ENCODE measurements around the gene TMEM170A.
"Not testable (repeated sequence)": the region's sequence is repeated elsewhere in the genome, so short reads cannot be mapped to it uniquely, and the experiment has no call there.

Gene TMEM170A

DNA sequence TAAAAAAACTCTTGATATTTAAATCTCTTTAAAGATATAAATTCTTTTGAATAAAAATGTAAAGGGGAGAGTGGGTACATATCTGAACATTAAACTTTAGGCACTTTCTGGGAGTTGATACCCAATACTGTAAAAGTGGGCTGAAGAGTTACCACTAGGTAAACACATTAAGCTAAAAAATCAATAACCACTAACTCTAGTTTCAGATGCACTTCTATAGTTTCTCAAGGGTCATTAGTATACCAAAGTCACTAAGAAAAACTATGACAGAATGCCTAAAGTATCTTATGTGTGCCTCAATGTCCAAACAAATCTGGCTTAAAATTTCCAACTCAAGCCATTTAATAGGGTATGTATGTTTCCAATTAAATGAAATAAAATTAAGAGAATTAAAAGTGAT, 18.1 kb downstream of the TMEM170A start:
- no peak for FAIRE-seq

DNA sequence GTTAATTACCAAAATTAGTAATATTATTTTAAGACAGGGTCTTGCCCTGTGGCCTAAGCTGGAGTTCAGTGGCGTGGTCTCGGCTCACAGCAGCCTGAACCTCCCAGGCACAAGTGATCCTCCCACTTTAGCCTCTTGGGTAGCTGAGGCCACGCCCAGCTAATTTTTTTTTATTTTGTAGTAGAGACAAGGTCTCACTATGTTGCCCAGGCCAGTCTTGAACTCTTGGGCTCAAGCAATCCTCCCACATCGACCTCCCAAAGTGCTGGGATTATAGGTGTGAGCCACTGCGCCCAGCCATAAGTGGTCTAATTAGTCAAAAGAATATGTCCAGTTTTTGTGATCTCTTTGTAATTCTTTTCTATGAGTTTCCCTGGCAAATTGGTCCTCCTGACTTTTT, 19.2 kb downstream of the TMEM170A start:
- no peak for FAIRE-seq

DNA sequence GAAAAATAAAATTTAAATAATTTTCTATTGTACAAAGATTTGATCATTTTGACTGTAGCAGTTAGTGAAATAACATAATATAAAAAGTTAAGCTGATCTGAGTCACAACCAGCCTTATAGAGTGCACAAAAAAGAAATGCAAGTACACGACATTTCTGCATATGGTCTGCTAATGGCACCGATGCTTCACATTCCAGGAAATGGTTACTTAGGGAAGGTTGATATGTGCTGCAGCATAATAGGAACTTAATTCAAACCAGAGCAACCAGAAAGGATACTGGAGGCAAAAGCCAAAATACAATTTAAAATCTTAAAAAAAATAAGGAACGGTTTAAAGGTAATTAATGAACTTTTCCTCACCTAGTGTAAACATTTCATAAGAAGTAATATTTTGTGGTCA, 21.2 kb downstream of the TMEM170A start:
- FAIRE-seq = no peak

DNA sequence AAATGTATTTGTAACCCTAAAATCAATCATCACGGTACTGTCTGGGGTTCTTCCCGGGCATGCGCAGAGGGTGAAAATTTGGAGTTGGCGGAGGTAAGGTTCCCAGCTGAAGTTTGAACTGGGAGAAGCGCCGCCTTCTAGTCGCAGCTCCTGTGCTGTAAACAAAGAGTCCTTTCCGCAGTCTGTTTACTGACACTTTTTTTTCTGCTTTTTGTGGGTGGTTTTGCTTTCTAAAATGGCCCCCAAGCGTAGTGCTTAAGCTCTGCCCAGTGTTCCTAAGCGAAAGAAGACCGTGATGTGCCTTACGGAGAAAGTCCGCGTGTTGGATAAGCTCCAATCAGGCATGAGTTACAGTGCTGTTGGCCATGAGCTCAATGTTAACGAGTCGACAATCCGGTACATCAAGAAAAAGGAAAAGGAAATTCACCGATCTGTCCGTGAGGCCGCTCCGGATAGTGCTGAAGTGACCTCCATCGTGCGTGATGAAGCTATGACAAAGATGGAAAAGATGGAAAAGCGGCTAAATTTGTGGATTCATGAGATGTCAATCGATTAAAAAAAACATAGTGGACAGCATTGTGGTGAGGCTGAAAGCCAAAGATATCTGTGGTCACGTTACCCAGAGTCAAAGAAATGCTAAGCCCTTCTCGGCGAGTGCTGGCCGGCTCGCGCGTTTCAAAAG, 30.6 kb downstream of the TMEM170A start:
- no peak for FAIRE-seq

DNA sequence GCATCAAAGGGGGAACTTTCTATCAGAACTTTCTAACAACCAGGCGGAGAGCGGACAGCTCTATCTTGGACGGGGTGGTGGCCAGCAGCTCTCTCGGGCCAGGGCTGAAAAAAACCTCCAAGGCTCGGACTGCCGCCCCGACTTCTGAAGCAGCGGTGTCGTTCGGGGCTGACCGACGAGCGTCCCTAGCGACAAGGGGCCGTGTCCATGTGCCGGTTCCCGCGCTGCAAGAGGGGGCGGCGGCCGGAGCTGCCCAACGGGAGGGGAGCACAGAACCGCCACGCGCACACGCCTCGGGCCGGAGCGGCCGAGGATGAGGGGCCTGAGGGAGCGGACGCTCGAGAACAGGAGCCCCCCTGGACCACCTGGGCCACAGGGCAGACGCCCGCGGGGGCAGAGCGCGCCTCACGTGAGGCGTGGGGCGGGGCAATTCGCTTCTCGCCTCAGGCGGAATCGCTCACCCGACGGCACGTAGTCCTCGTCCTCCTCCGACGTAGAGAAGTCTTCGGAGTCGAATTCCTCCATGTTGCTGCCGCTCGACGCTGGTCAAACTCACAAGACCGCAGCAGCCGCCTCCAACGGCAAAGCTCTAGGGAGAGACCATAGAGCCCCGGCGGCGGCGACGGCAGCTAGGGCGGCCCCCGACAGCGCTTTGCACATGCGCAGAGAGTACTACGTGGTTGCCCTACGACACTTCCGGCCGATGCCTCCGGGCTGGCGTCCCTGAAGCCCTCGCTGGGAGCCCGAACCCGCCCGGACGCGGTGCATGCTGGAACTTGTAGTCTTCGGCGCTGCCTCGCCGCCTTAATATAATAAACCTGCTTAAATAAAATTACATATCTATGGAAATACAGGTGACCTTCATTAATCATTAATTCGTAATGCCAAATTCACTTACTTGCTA, 31.4 kb downstream of the TMEM170A start, which contains the start of gene CFDP1:
Gene CFDP1, minus strand, starts transcription at position 676 of the 904 bp plus-strand sequence. Its CDS starts 151 bp downstream, at position 525.
- no peak for FAIRE-seq

DNA sequence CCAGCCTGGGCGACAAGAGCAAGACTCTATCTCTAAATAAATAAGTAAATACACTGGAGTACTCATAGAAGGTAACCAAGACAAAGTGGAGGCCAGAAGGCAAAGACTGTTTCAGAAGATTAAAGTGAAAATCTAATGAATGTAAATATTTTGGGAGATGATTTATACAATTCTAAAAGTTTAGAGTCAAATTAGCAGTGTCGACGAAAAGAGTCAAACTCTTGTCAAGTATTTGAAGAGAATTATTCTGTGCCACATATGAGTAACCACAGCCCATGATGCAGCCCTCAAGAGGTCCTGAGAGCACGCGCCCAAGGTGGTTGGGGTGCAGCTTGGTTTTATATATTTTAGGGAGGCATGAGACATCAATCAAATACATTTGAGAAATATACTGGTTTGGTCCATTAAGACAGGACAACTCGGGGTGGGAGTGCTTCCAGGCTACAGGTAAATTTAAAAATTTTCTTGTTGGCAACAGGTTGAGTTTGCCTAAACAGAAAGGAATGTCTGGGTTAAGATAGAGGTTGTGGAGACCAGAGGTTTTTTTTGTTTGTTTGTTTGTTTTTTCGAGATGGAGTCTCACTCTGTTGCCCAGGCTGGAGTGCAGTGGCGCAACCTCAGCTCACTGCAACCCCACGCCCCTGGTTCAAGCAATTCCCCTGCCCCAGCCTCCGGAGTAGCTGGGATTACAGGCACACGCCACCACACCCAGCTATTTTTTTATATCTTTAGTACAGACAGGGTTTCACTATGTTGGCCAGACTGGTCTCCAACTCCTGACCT, 34.7 kb downstream of the TMEM170A start:
- FAIRE-seq = no peak

DNA sequence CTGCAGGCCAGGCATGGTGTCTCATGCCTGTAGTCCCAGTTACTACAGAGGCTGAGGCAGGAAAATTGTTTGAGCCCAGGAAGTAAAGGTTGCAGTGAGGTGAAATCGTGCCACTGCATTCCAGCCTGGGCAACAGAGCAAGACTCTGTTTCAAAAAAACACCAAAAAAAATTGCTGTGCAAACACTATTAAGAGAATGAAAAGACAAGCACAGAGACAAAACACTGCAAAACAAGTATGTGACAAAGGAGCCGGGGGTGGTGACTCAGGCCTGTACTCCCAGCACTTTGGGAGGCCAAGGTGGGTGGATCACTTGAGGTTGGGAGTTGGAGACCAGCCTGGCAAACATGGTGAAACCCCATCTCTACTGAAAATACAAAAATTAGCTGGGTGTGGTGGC, 38.0 kb downstream of the TMEM170A start:
- FAIRE-seq = not testable (repeated sequence)

DNA sequence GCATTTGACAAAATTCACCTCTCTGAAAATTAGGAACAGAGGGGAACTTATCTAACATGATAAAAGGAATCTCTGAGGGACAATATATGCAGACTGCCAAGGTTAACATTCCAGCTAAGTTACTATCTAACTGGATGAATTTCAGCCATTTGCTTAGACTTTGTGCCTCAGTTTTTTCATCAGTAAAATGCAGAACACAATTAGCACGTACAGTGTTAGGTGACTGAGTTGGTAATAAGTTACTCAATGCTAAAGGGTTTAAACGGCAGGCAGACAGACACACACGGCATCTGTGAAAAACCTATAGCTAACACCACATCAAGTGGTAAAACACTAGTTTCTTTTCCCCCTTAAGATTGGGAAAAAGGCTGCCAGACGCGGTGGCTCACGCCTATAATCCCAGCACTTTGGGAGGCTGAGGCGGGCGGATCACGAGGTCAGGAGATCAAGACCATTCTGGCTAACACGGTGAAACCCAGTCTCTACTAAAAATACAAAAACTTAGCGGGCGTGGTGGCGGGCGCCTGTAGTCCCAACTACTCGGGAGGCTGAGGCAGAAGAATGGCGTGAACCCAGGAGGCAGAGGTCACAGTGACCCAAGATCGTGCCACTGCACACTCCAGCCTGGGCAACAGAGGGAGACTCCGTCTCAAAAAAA, 40.3 kb downstream of the TMEM170A start:
- not testable (repeated sequence) for FAIRE-seq

DNA sequence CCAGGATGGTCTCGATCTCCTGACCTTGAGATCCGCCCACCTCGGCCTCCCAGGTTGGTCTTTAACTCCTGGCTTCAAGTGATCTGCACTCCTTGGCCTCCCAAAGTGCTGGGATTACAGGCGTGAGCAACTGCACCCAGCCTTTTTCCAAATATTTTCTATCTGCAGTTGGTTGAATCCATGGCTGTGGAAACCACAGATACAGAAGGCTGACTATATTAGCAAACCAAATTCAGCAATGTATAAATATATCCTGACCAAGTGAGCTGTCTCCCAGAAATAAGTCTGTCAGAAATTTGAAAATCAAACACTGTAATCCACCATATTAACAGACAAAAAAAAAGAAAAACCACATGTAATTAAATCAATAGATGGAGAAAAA, 40.8 kb downstream of the TMEM170A start:
- no peak for FAIRE-seq

DNA sequence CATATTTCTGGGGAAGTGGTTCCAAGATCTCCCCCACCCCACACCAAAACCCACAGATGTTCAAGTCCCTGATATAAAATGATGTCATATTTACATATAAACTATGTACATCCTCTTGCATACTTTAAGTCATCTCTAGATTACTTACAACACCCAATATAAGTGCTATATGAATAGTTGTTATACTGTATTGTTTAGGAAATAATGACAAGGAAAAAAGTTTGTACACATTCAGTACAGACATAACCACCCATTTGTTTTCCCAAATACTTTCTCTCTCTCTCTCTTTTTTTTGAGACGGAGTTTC, 42.7 kb downstream of the TMEM170A start:
- FAIRE-seq = no peak

DNA sequence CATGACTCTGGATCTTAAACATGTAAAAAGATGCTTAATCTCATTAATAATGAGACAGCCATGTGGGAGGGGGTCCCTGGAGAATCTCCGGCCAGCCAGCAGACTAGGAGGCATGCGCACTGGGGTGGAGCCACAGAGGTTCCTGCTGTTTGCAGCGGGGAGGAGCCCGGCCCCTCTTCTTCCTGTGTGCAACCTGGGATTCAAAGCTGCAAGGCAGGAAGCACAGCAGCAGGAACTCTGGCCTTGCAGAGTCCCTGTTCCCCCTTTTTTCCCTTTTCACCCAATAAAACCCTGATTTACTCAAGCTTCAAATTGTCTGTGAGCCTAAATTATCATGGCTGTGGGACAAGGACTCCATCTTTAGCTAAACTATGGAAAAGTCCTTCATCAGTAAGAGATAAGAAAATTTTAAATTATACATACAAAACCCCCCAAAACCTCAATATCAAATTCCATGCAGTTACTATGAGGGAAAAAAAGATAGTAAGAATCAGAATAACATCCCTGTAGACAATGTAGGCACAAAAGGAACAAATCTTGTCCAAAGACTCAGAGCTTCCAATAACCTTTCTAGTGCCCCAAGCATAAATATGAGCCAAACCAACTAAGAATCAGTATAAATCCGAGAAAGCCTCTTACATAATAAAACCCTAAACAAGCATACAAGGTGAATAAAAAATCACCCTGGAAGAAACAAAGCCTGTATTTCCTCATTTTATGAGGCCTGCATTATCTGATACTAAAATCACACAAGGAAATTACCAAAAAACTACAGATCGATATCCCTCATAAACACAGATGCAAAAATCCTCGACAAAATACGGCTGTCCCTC, 43.3 kb downstream of the TMEM170A start:
- FAIRE-seq = no peak

DNA sequence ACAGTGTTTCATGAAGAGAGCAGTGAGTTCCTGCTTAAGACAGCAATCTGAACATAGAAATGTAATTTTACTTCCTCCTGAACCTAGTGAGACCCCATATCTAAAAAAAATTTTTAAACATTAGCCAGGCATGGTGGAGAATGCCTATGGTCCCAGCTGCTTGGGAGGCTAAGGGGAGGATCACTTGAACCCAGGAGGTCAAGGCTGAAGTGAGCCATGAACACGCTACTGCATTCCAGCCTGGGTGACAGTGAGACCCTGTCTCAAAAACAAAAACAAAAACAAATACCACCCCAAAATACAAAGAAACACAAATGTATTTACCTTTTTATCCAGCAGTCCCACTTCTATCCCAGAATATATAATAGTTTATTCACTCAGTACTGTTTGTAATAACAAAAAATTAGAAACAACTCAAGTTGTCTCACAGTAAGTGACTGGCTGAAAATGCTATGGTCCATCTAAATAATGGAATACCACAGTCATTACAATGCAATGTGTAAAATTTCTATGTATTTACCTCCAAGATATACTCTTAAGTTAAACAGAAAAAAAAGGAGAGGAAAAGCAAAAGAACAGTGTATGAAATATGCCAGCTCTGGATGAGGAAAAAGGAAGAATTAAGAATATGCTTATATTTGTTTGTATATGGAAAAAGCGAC, 47.5 kb downstream of the TMEM170A start:
- FAIRE-seq = no peak

DNA sequence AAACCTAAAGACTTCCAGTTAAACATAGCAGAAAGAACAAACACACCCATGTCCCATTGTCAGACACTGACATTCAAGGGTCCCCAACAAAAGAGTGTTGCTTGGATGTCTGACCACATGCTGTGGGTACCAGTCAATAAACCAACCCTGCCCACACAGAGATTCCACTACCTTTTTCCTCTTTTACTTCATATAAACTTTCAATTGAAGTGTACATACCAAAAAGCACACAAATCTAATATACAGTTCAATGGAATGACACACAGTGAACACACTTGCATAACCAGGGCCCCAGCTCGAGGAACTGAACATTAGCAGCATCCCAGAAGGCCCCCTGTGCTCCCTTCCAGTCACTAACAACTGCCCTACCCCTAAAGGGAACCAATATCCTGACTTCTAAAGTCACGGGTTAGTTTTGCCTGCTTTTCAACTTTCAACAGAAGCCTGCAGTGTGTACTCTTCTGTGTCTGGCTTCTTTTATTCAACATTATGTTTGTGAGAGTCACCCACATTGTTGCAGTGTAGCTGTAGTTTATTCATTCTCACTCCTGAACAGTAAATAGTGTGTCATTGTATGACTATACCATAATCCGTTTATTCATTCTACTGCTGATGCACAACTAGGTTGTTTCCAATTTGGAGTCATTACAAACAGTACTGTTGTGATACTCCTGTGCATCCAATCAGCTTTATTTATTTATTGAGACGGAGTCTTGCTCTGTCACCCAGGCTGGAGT, 49.2 kb downstream of the TMEM170A start:
- FAIRE-seq = no peak

DNA sequence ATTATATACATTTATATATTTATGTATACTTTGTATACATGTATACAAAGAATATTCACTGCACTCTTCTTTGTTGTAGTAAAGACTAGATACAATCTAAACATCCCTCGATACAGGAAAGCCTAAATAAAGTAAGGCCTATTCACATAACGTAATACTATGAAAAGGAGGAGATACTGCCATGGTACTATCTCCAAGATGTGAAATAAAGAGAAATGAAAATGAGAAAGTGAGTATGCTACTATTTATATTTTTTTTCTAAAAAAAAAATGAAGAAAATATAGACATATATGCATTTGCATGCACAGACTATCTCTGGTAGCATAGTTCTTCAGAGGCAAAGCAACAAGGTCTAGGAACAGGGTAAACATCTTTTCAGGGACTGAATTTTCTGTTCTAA, 50.5 kb downstream of the TMEM170A start:
- FAIRE-seq = no peak

DNA sequence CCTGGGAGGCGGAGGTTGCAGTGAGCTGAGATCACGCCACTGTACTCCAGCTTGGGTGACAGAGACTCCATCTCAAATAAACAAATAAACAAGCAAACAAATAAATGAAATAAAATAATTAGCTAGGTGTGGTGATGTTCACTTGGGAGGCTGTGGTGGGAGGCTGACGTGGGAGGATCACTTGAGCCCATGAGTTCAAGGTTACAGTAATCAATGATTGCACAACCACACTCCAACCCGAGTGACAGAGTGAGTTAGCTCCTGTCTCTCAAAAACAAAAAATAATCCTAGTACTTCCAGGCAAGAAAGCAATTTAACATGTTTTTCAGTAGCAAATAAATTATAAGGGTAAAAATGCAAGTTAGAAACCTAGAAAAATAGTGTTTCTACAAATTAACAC, 57.5 kb downstream of the TMEM170A start:
- FAIRE-seq = no peak

DNA sequence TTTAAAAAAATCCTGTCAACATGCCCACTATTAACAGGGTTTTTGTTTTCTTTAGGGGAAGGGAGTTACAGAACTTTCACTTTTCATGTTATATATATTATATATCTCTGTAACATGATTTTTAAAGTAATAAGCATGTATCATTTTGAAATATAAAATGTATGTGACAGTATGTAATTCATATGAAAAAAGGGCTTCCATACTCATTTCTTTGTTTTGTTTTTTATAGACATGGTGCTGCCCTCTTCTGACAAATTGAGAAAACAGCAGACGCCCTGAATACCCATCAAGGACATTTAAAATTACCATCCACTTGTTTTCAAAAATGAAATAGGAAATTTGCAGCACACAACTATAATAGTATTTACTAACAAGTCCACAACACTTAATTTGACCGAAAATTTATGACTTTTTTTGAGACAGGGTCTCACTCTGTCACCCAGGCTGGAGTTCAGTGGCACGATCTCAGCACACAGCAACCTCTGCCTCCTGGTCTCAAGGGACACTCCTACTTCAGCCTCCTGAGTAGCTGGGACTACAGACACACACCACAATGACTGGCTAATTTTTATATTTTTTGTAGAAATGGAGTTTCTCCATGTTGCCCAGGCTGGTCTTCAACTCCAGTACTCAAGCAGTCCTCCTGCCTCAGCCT, 61.5 kb downstream of the TMEM170A start:
- peak; percentile 94 for FAIRE-seq

DNA sequence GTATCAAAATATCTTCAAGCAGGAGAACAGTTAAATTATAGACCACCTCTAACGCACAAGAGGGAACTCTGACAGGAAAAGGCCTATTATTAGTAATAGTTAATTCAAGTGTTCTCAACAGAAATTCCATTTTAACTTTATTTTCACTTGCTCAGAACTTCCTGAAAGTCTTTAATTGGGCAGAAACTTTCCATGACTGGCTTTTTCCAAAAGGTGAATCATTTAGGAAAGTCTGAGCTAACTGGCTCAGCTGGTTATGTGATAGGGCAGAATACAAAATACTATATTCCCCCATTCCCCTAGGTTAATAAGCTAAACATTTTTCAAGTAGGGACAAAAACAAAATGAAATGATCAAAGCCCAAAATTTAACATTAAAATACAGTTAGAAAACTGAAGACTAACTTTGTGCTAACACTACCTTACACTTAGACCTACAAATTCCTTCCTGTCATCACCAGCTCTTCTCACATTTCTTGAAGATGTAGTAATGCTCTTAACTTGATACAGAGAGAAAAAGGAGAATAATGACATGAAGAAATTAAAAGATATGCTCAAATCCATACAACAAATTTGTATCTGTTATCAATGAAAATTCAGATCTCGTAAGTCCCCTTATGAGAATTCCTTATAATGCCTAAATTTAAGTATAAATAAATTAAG, 62.2 kb downstream of the TMEM170A start:
- no peak for FAIRE-seq

DNA sequence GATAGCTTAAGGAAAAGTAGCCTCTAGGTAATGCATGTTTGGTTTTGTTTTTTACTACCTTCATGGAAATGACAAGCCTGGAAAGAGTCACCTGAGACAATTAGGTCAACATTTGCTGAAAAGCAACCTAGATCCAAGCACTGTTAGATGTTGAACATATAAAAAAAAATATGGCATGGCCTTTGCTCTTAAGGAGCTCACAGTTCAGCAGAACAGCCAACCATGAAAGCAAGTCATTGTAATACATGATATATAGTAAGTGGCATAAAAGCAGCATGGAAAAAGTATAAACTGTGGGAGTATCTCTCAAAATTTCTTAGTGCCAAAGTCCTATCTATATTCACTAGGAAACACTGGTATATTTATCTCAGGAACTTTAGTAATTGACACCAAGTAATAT, 62.8 kb downstream of the TMEM170A start:
- FAIRE-seq = no peak

DNA sequence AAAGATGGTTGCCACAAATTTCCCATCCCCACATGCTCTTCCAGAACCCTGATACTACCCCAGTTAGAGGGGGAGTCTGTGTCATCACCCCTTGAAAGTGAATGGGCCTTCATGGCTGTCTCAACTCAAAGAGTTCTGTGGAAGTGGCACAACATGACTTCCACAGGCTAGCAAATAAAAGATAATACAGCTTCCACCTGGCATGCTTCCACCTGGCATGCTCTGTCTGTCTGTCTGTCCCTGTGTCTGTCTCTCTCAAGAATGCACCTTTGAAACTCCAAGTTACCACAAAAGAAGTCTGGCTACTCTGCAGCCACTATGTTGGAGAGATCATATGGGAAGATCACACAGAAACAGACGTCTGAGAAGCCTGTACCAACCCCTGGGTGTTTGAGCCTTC, 66.2 kb downstream of the TMEM170A start:
- FAIRE-seq = no peak

DNA sequence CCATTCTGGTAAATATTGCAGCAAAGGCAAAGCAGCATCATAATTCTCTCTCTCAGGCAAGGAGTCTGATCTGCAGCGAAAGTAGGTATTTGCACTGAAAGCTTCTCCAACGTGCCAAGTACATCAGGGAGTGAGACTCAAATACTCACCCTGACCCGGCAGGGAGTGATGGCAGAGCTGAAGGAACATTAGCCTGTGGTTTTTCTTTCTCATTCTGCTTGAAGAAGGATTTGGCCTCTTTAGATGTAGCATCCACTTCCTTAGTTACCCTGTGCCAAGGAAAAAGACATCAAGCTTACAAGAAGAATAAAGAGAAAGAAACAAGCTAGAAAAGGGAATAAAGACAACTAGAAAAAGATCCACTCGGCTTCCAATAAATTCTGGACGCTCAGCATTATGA, 69.5 kb downstream of the TMEM170A start:
- FAIRE-seq = no peak
